GM19468 (cell line): ENCODE results near the gene SFXN5.
"Not testable (repeated sequence)": the region's sequence is repeated elsewhere in the genome, so short reads cannot be mapped to it uniquely, and the experiment has no call there.

ENCODE experiments used
- ATAC-seq: cut with Tn5 transposase; IDR thresholded peaks from one replicate; pipeline ENCODE4 v1.9.1; 2021; ENCODE audit warnings: mild to moderate bottlenecking, moderate library complexity, moderate number of reproducible peaks; ENCODE audit not compliant: unreplicated experiment; ENCODE audit errors: extremely low read depth

The SFXN5 gene

GRCh38 chr2:73071360-73072128 is at the start of gene SFXN5:
Gene SFXN5, minus strand, starts transcription at chr2:73071712. Its CDS starts 7 bp downstream, at chr2:73071705.
- ATAC-seq, result peak; percentile 74

- not testable (repeated sequence) for ATAC-seq
Observed at GRCh38 chr2:73119611-73120239, 48.2 kb upstream of the SFXN5 start.

- ATAC-seq, result no peak
Observed at GRCh38 chr2:73117441-73117840, 45.9 kb upstream of the SFXN5 start.

GRCh38 chr2:73116182-73116960 is 44.9 kb upstream of the SFXN5 start:
- ATAC-seq, result no peak

GRCh38 chr2:73114273-73114867 is 42.9 kb upstream of the SFXN5 start:
- no peak for ATAC-seq

GRCh38 chr2:73112913-73113854 is 41.7 kb upstream of the SFXN5 start, which contains the start of gene RAB11FIP5:
Gene RAB11FIP5, minus strand, starts transcription at chr2:73112948. Its CDS starts 171 bp downstream, at chr2:73112777.
- ATAC-seq, result no peak

GRCh38 chr2:73112026-73112912 is 40.8 kb upstream of the SFXN5 start:
- ATAC-seq, result no peak

- ATAC-seq, result no peak
Observed at GRCh38 chr2:73111073-73112025, 39.8 kb upstream of the SFXN5 start.

GRCh38 chr2:73110168-73111072 is 38.9 kb upstream of the SFXN5 start:
- ATAC-seq, result no peak

- no peak for ATAC-seq
Observed at GRCh38 chr2:73109431-73110167, 38.1 kb upstream of the SFXN5 start.

GRCh38 chr2:73107211-73107926 is 35.9 kb upstream of the SFXN5 start:
- ATAC-seq, result no peak

GRCh38 chr2:73106791-73107190 is 35.3 kb upstream of the SFXN5 start:
- ATAC-seq, result no peak

- ATAC-seq, result no peak
Observed at GRCh38 chr2:73105511-73105971, 34.0 kb upstream of the SFXN5 start.

GRCh38 chr2:73104933-73105332 is 33.4 kb upstream of the SFXN5 start:
- no peak for ATAC-seq

- no peak for ATAC-seq
Observed at GRCh38 chr2:73103018-73103542, 31.6 kb upstream of the SFXN5 start.
